OCI-LY3 (cell line): Measurements from ENCODE around the gene C6.

ENCODE experiments used
- H2AFZ ChIP-seq: fragments of 200-600, 300-600 bp; shearing (Covaris generic); 2 replicates; pipeline ENCODE4 v1.6.0; 2014; ENCODE audit warnings: antibody characterized with exemption, low read depth, low read length
- H3K27ac ChIP-seq: fragments of 200-600, 300-600 bp; sonication (generic); 2 replicates; pipeline ENCODE4 v1.5.1; 2014; ENCODE audit warnings: mild to moderate bottlenecking, low read length, moderate library complexity, mixed read lengths
- H3K27me3 ChIP-seq: fragments of 200-600, 300-600 bp; sonication (generic); 2 replicates; pipeline ENCODE4 v1.6.1; 2014; ENCODE audit warnings: low read depth, low read length, mixed read lengths
- H3K36me3 ChIP-seq: fragments of 200-600, 300-600 bp; sonication (generic); replicated peaks from 2 replicates; pipeline ENCODE3; 2014; ENCODE audit warnings: low read depth, low read length, mixed read lengths
- H3K4me1 ChIP-seq: fragments of 300-600, 200-600 bp; sonication (generic); 2 replicates; pipeline ENCODE4 v1.6.1; 2014; ENCODE audit warnings: low read length, mixed read lengths
- H3K4me2 ChIP-seq: fragments of 200-600, 300-600 bp; sonication (generic); 2 replicates; pipeline ENCODE4 v1.6.1; 2014; ENCODE audit warnings: low read length, mixed read lengths
- H3K4me3 ChIP-seq: fragments of 300-600, 200-600 bp; sonication (generic); 2 replicates; pipeline ENCODE4 v1.5.1; 2014; ENCODE audit warnings: antibody characterized with exemption, mild to moderate bottlenecking, low read length, moderate library complexity
- H3K79me2 ChIP-seq: fragments of 300-600, 200-600 bp; shearing (Covaris generic); 2 replicates; pipeline ENCODE4 v1.6.1; 2014; ENCODE audit warnings: mild to moderate bottlenecking, low read length, mixed read lengths
- H3K9ac ChIP-seq: fragments of 300-600, 200-600 bp; shearing (Covaris generic); 2 replicates; pipeline ENCODE4 v1.6.0; 2014; ENCODE audit warnings: mild to moderate bottlenecking, low read length, moderate library complexity
- H3K9me3 ChIP-seq: fragments of 200-600, 300-600 bp; shearing (Covaris generic); 2 replicates; pipeline ENCODE4 v1.6.1; 2014; ENCODE audit warnings: low read length, mixed read lengths; ENCODE audit not compliant: insufficient read depth
- H4K20me1 ChIP-seq: fragments of 200-600, 300-600 bp; sonication (generic); 2 replicates; pipeline ENCODE4 v1.6.1; 2016; ENCODE audit warnings: low read length, mixed read lengths; ENCODE audit not compliant: insufficient read depth
- EZH2phosphoT487 ChIP-seq: fragments of 200-600 bp; shearing (Covaris generic); IDR thresholded peaks from 2 replicates; pipeline ENCODE4 v1.6.1; 2018; ENCODE audit warnings: antibody characterized with exemption, mixed run types, low read depth
- TF ChIP-seq, protein P1 (sequence below): fragments of 200-600, 300-600 bp; sonication (generic); IDR thresholded peaks from 2 replicates; pipeline ENCODE4 v1.5.1; 2014; ENCODE audit warnings: antibody characterized with exemption, low read length, low read depth

C6 gene

DNA sequence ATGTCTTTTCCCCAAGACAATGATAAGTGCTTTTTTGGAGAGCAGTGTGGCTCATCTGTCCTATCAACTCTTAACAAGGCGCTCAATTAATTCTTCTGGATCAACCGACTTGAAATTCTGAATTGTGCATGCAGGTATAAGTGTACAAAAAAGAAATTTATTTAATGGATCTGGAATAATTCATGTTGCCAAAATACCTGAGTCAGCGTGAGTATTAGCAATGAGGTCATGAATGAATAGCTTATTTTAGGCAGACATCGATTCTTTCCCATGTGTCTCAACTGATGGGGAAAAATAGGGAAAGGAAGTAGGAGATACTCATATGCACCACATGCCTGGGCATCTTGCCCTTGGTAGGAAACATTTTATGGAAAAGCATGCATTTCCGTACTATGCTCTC, 68.0 kb downstream of the C6 start:
- H3K9me3 ChIP-seq = no peaks in the 10 kb centered on the region
- no peak overlapping the region for H3K9ac ChIP-seq
- H3K4me1 ChIP-seq = no peaks in the 10 kb centered on the region
- no peaks in the 10 kb centered on the region for H3K27me3 ChIP-seq
- no peak overlapping the region for H2AFZ ChIP-seq
- no peak overlapping the region for H3K4me2 ChIP-seq
- no peaks in the 10 kb centered on the region for H3K79me2 ChIP-seq
- no peak overlapping the region for H3K27ac ChIP-seq
- no peaks in the 10 kb centered on the region for H3K36me3 ChIP-seq
- no peaks in the 10 kb centered on the region for H4K20me1 ChIP-seq
- TF ChIP-seq, protein P1, sequence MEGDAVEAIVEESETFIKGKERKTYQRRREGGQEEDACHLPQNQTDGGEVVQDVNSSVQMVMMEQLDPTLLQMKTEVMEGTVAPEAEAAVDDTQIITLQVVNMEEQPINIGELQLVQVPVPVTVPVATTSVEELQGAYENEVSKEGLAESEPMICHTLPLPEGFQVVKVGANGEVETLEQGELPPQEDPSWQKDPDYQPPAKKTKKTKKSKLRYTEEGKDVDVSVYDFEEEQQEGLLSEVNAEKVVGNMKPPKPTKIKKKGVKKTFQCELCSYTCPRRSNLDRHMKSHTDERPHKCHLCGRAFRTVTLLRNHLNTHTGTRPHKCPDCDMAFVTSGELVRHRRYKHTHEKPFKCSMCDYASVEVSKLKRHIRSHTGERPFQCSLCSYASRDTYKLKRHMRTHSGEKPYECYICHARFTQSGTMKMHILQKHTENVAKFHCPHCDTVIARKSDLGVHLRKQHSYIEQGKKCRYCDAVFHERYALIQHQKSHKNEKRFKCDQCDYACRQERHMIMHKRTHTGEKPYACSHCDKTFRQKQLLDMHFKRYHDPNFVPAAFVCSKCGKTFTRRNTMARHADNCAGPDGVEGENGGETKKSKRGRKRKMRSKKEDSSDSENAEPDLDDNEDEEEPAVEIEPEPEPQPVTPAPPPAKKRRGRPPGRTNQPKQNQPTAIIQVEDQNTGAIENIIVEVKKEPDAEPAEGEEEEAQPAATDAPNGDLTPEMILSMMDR = no peak
- no peak for TF ChIP-seq EZH2phosphoT487
- H3K4me3 ChIP-seq = no peak overlapping the region

DNA sequence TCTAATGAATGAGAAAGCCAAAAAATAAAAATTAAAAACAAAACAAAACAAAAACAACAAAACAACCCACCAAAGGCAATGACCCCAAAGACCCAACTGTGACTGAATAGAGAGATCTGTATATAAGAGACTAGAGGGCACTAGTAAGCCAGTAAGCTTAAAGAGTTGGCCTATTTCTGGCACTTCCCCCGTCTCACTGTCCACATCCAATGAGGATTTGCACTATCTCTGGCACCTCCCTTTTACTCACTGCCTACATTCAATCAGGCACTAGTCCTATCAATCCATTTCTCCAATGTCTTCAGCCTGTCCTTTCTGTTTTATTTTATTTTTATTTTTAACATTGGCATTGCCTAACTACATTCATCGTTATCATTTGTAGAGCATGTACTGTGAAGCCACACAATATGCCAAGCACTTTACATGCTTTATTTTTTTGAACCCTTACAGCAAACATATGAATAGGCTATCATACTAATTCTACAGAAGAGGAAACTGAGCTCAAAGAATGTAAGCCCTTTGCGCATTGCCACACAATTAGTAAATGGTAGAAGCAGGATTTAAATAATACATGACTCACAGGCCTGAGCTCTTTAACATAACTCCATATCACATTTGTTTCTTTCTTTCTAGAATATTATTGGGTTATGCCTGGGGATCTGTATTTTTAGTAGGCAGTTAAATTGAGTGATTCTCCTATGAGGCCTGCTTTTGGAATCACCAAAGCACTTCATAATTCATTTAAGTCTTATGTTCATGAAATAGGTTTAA, 70.0 kb downstream of the C6 start:
- no peaks in the 10 kb centered on the region for H3K27me3 ChIP-seq
- H3K79me2 ChIP-seq = no peaks in the 10 kb centered on the region
- H4K20me1 ChIP-seq = no peaks in the 10 kb centered on the region
- no peaks in the 10 kb centered on the region for H3K9me3 ChIP-seq
- no peak overlapping the region for H3K27ac ChIP-seq
- H3K4me1 ChIP-seq = no peaks in the 10 kb centered on the region
- TF ChIP-seq, protein P1 = no peak
- TF ChIP-seq EZH2phosphoT487 = no peak
- H3K36me3 ChIP-seq = no peaks in the 10 kb centered on the region
- H2AFZ ChIP-seq = no peak overlapping the region
- no peak overlapping the region for H3K4me2 ChIP-seq
- no peak overlapping the region for H3K9ac ChIP-seq
- no peak overlapping the region for H3K4me3 ChIP-seq

DNA sequence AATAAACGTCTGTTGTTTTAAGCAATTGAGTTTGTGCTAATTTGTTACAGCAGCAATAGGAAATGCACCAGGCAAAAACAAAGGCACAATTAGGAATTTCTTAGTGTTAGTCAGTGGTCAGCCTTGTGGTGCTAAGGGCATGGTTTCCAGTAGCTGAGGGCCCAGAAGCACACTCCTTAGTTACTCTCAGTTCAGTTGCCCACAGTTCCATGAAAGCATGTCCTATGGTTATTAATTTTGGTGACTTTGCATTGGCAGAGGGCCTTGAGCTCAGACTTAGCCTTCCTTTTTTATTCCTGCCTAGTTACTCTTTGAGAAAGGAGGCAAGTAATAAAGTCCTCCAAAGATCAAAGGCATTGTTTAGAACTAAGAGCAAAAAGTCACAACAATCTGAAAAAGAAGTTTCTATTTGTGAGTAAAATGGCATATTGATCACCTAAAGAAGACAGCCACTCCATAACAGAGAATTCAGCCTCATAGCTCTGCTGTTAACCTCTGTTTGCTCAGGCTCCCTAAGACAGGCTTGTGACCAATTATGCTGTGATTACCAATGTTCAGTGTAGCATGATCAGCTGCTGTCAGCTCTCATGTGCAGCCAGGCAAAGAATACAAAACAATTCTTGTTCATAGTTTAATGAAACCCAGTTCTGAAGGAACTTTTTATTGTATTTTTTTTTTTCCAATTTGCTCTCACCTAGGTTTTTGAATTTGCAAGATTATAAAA, 85.2 kb downstream of the C6 start:
- H2AFZ ChIP-seq = no peak overlapping the region
- no peak overlapping the region for H3K27ac ChIP-seq
- no peaks in the 10 kb centered on the region for H4K20me1 ChIP-seq
- no peaks in the 10 kb centered on the region for H3K9me3 ChIP-seq
- no peaks in the 10 kb centered on the region for H3K36me3 ChIP-seq
- H3K27me3 ChIP-seq = no peaks in the 10 kb centered on the region
- H3K4me3 ChIP-seq = no peak overlapping the region
- no peaks in the 10 kb centered on the region for H3K79me2 ChIP-seq
- H3K4me2 ChIP-seq = no peak overlapping the region
- H3K9ac ChIP-seq = no peak overlapping the region
- TF ChIP-seq, protein P1 = no peak
- TF ChIP-seq EZH2phosphoT487 = no peak
- no peaks in the 10 kb centered on the region for H3K4me1 ChIP-seq

DNA sequence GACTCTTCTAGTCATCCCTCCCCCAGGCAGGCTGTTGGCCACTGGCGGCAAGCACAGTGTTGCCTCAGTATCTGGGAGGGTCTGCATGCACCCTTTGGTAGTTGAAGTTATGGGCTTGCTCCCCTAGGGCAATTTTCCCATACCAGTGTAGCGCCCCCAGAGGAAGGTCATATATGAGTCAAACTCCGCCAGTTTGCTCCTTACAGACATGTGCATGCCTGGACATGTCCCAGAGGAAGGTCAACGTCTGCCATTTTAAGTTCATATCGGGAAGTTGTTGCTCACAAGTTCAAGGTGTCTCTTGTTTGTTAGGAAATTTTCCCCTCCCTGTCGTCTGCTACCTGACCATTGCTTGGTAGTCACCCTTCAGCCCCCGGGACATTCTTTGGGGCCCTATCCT, 90.9 kb downstream of the C6 start:
- no peak for TF ChIP-seq EZH2phosphoT487
- TF ChIP-seq, protein P1 = no peak
- no peaks in the 10 kb centered on the region for H3K27me3 ChIP-seq
- H3K36me3 ChIP-seq = no peaks in the 10 kb centered on the region
- no peaks in the 10 kb centered on the region for H3K4me1 ChIP-seq
- no peak overlapping the region for H3K27ac ChIP-seq
- no peak overlapping the region for H2AFZ ChIP-seq
- no peaks in the 10 kb centered on the region for H3K9me3 ChIP-seq
- no peak overlapping the region for H3K4me2 ChIP-seq
- H4K20me1 ChIP-seq = no peaks in the 10 kb centered on the region
- H3K79me2 ChIP-seq = no peaks in the 10 kb centered on the region
- no peak overlapping the region for H3K4me3 ChIP-seq
- no peak overlapping the region for H3K9ac ChIP-seq
